BLaER1 (cell line): Measurements from ENCODE around the gene CBR4.

Experiments used
- H3K27ac ChIP-seq: shearing (Covaris generic); formaldehyde crosslinking; 2 replicates; pipeline ENCODE4 v1.8.1; 2022
- H3K27me3 ChIP-seq: shearing (Covaris generic); formaldehyde crosslinking; 2 replicates; pipeline ENCODE4 v1.8.1; 2022
- H3K36me3 ChIP-seq: shearing (Covaris generic); formaldehyde crosslinking; 2 replicates; pipeline ENCODE4 v1.8.1; 2022
- H3K4me1 ChIP-seq: shearing (Covaris generic); formaldehyde crosslinking; 2 replicates; pipeline ENCODE4 v1.8.1; 2022
- H3K4me2 ChIP-seq: shearing (Covaris generic); formaldehyde crosslinking; 2 replicates; pipeline ENCODE4 v1.8.1; 2022
- H3K4me3 ChIP-seq: shearing (Covaris generic); formaldehyde crosslinking; 2 replicates; pipeline ENCODE4 v1.8.1; 2022
- H3K9ac ChIP-seq: shearing (Covaris generic); formaldehyde crosslinking; 2 replicates; pipeline ENCODE4 v1.8.1; 2022
- H3K9me3 ChIP-seq: shearing (Covaris generic); formaldehyde crosslinking; 2 replicates; pipeline ENCODE4 v1.8.1; 2022
- H4K20me1 ChIP-seq: shearing (Covaris generic); formaldehyde crosslinking; 2 replicates; pipeline ENCODE4 v1.8.1; 2022
- Cebpa-rat ChIP-seq: shearing (Covaris generic); IDR thresholded peaks from 2 replicates; pipeline ENCODE4 v1.8.1; 2022

Gene CBR4

GRCh38 chr4:168945291-168945690 lies 64.8 kb downstream of the CBR4 start:
- no peak for TF ChIP-seq Cebpa-rat
- no peak overlapping the region for H3K4me3 ChIP-seq
- peaks cover 5% of the 10 kb centered on the region; the same call in 1 of the 2 replicates for H3K9me3 ChIP-seq
- H3K36me3 ChIP-seq, result no peaks in the 10 kb centered on the region
- no peak overlapping the region for H3K4me2 ChIP-seq
- H3K27me3 ChIP-seq, result no peaks in the 10 kb centered on the region
- no peak overlapping the region for H3K9ac ChIP-seq
- H4K20me1 ChIP-seq, result no peaks in the 10 kb centered on the region
- H3K4me1 ChIP-seq, result no peaks in the 10 kb centered on the region
- H3K27ac ChIP-seq, result no peak overlapping the region

DNA sequence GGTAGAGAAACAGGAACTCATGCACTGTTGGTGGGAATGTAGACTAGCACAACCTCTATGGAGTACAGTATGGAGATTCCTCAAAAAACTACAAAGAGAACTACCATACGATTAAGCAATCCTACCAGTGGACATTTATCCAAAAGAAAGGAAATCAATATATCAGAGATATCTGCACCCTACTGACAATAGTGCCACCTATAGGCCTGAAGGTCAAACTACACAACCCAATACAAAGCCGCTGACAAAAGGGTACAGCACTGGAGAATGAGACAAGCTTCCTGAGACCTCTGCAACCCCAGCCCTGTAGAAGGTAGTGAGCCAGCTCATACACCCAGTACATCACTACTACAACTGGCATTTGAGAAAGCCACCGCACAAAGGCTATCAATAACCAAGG lies 67.1 kb downstream of the CBR4 start:
- H3K36me3 ChIP-seq, result no peaks in the 10 kb centered on the region
- no peaks in the 10 kb centered on the region for H4K20me1 ChIP-seq
- TF ChIP-seq Cebpa-rat, result no peak
- H3K4me1 ChIP-seq, result no peaks in the 10 kb centered on the region
- no peak overlapping the region for H3K4me3 ChIP-seq
- H3K9me3 ChIP-seq, result peaks cover 13% of the 10 kb centered on the region
- H3K9ac ChIP-seq, result no peak overlapping the region
- no peak overlapping the region for H3K27ac ChIP-seq
- H3K27me3 ChIP-seq, result no peaks in the 10 kb centered on the region
- H3K4me2 ChIP-seq, result no peak overlapping the region
